GM19239 (cell line): ENCODE results near the gene ANKRD6.
"Not testable (repeated sequence)": the region's sequence is repeated elsewhere in the genome, so short reads cannot be mapped to it uniquely, and the experiment has no call there.

Experiments used
- DNase-seq: peaks from one replicate; pipeline ENCODE4 v3.0.0; 2011; ENCODE audit warnings: low spot score; ENCODE audit not compliant: insufficient read length
- FAIRE-seq: peaks from 2 replicates; lab custom pipeline; 2011; peaks lifted over from hg19 to GRCh38; lab: Jason Lieb, UNC

Gene ANKRD6

DNA sequence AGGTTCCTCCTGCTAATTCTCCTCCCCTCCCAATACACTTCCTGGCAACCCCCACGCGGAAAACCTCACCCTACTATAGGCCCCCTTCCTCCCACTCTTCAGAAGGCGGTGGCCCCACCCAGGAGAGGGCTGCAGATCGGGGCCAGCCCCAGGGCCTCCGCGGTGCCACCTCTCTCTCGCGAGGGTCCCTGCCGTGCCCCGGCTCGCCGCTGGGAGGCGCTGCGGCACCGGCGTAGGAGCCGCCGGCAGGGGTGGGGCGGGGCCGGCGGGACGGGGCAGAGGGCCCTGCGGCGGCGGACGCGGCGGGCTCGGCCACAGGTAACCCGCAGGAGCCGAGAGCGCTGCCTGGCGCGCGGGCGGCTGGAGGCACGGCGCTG, at the start of gene ANKRD6:
TSS of gene ANKRD6 (plus strand) at position 278 of the 377 bp plus-strand sequence. CDS start 133,825 bp downstream, outside the sequence.
- DNase-seq (peak; percentile 77), FAIRE-seq (peak; percentile 70)

- FAIRE-seq (peak; percentile 53), DNase-seq (no peak)
Measured at GRCh38 chr6:89385156-89385667, 47.7 kb upstream of the ANKRD6 start.

DNA sequence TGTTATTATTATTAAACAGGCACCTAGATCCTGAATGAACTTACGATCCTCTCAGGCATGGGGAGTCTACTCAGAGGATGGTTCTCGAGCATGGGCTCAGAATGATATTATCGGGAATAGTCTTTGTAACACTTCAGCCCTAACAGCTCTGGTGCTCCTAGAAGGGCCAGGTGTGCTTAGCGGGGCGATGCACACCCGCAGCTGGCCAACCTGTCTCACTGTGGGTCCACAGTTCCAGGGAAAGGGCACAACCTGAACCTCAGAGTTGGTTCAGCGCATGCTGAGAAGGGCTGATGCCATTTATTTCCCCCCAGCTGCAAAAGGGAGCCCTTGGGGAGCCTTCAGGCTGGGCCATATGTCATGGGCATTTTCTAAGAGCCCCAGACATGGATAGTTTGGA, 47.1 kb upstream of the ANKRD6 start:
- FAIRE-seq (no peak), DNase-seq (no peak)

GRCh38 chr6:89386917-89387491, 45.9 kb upstream of the ANKRD6 start:
- no peak for FAIRE-seq
- DNase-seq, result no peak

GRCh38 chr6:89387516-89388201, 45.3 kb upstream of the ANKRD6 start:
- FAIRE-seq (peak; percentile 95), DNase-seq (peak; percentile 43)

GRCh38 chr6:89388846-89389245, 44.1 kb upstream of the ANKRD6 start:
- DNase-seq, result no peak
- FAIRE-seq, result no peak

- FAIRE-seq (peak; percentile 54), DNase-seq (no peak)
Measured at GRCh38 chr6:89392823-89393222, 40.1 kb upstream of the ANKRD6 start.

GRCh38 chr6:89393659-89394058, 39.3 kb upstream of the ANKRD6 start:
- DNase-seq, result no peak
- no peak for FAIRE-seq

DNA sequence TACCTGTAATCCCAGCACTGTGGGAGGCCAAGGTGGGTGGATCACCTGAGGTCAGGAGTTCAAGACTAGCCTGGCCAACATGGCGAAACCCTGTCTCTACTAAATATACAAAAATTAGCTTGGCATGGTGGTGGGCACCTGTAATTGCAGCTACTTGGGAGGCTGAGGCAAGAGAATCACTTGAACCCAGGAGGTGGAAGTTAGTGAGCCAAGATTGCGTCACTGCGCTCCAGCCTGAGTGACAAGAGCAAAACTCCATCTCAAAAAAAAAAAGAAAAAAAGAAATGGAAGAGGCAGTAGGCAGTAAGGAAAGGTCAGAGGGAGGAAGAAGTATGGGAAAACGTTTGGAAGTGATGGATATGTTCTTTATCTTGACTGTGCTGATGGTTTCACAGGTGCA, 35.1 kb upstream of the ANKRD6 start:
- DNase-seq, FAIRE-seq: not testable (repeated sequence)

DNA sequence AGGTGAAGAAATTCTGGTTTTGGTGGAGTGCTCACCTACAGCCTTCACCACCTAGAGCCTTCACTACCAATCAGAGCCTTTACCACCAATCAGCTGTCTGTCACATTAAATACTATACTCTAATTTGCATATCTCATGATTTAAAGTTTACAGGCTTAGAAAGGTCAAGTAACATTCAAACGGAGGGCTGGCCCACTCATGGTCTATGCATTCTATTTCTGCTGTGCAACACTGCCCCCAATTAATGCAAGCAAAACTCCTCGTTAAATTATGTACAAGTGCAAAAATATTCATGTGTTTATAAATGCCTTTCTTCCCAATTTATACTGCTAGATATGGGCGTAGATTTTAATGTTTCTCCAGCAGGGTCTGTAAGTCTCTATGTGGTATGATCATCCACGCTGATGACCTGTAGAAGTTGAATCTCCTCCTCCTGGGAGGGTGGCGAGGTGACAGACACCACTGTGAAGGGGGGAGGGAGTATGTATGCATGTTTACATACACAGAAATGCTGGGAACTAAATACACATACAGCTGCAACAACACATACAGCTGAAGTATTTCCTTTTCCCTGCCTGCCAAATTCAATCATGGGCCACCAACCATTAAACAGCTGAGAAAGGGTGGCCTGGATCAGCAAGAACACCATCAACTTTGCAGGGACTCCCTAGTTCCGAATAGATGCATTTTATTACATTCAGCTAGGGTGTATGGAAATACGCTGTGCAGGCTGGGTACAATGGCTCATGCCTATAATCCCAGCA, 34.0 kb upstream of the ANKRD6 start:
- FAIRE-seq (no peak), DNase-seq (no peak)

DNA sequence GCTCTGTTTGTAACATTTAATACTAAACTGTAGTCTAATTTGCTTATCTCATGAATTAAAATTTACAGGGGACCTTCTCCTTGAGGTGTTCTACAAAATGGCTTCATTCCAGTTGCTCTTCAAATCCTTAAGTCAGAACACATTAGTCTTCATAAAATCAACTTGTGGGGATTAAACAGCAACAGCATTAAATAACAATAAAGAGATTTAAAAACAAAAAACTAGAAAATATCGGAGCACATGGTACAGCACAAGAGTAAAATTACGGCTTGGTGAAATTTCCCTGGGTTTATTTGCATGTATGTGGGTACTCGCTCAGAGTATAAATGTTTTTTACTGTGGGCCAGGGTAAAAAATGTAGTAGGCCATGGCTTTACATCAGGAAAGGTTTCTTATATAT, 32.9 kb upstream of the ANKRD6 start:
- FAIRE-seq (no peak), DNase-seq (no peak)

DNA sequence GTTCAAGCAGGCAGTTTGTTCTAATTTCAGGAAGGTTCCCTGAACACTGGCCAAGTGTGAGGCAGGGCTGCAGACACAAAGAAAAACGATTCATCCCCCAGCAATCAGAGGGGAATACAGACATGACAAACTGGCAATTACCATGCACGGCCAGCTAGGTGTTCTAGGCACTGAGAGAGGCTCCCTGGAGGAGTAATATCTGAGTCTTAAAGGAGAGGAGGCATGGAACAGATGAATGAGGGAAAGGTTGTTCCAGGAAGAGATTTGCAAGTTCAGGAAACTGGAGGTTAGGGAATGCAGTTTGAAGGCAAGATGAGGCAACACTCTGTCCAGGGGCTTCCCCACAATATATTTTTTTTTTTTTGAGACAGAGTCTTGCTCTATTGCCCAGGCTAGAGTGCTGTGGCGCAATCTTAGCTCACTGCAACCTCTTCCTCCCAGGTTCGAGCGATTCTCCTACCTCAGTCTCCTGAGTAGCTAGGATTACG, 32.0 kb upstream of the ANKRD6 start:
- no peak for FAIRE-seq
- no peak for DNase-seq

DNA sequence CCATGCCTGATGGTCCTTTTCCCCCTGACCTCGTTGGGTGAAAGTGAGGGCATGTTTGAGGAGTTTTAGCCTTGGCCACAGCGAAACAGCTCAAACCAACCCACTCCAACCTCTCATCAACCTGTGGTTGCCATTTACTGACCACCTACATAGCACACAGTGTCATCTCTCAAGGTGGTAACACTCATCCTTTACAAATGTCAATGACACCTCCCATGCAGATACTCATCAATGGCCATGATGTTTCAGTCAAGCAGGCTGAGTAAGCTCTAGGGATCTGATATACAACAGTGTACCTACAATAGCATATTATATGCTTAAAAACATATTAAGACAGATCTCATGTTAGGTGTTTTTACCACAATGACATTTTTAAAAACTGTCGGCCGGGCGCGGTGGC, 30.2 kb upstream of the ANKRD6 start:
- DNase-seq (no peak), FAIRE-seq (no peak)

GRCh38 chr6:89404512-89404911, 28.4 kb upstream of the ANKRD6 start:
- FAIRE-seq, result no peak
- DNase-seq, result no peak

GRCh38 chr6:89406141-89406540, 26.8 kb upstream of the ANKRD6 start:
- DNase-seq, result no peak

GRCh38 chr6:89409461-89410035, 23.4 kb upstream of the ANKRD6 start:
- no peak for DNase-seq
- no peak for FAIRE-seq

More at GRCh38 chr6:89406141-89406540, 26.8 kb upstream of the ANKRD6 start:
- FAIRE-seq, result no peak

DNA sequence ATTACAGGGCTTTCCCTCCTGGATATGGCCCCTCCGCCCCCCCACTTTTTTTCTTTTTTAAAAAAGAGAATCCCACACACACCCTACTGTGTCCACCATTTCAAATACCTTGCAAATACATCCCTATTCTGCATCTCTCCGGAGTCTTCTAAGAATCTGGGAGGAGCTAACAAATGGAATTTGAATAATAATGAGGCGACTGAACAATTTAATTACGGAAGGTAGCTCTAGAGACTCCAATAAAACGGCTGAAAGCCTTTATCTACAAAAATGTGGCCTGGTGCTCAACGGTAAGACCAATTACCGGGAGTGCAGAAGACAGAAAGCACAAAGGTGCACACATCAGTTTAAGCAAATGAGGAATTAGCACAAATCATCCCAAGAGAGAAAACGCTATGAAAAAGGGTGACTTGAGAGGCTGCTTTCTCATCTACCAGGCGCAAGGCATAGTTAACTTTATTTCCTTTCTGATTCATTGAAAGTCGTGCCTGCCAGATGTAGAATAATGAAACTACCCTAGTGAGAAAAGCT, 22.7 kb upstream of the ANKRD6 start:
- FAIRE-seq, result peak; percentile 89

GRCh38 chr6:89410788-89411144, 22.2 kb upstream of the ANKRD6 start:
- FAIRE-seq (no peak), DNase-seq (no peak)

More for the DNA sequence above, 22.7 kb upstream of the ANKRD6 start:
- DNase-seq, result no peak

GRCh38 chr6:89411145-89412070, 21.5 kb upstream of the ANKRD6 start:
- FAIRE-seq (no peak), DNase-seq (peak; percentile 39)
